GM19025 (cell line): Measurements from ENCODE around the gene ZNF771.

ENCODE experiments used
- ATAC-seq: cut with Tn5 transposase; IDR thresholded peaks from one replicate; pipeline ENCODE4 v1.9.1; 2021; ENCODE audit warnings: mild to moderate bottlenecking, low read depth, moderate library complexity; ENCODE audit not compliant: unreplicated experiment

ZNF771 gene

GRCh38 chr16:30407102-30407803 lies at the start of gene ZNF771:
ZNF771 (plus strand) TSS chr16:30407606; CDS start chr16:30408054, 448 bp downstream.
- ATAC-seq = peak; percentile 85

DNA sequence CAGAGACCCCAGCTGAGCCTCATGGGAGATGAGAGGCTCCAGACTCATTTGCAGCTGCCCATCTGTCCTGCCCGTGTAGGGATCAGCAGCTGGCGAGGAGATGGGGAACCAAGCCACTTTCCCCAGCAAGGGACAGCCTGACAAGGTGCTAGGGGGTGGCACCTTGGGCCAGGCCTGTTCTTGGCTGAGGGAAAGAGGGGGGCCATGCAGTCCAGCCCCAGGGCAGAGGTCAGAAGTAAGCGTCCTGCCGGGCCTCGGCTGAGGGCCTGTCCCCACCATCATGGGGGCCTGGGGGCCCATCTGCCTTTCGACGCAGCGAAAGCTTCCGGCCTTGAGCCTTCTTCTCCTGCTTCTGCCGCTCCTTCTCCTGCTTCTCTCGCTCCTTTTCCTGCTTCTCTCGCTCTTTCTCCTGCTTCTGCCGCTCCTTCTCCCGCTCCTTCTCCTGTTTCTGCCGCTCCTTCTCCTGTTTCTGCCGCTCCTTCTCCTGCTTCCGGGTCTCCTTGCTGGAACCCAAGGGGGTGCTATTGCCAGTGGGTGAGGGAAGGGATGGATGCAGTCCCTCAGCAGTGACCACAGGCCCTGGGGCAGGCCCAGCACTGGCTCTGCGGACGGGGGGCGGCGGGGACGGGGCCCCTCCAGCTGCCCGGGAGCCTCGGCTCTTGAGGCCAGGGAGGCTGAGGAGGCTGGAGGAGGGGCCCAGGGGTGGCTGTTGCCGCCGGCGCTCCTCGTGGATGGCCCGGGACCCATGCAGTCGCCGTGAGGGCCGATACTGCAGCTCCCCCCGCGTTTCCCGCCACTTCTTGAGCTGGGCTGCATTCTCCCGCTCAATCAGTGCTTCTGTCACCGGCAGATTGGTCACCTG lies 49.5 kb upstream of the ZNF771 start:
- ATAC-seq = no peak

DNA sequence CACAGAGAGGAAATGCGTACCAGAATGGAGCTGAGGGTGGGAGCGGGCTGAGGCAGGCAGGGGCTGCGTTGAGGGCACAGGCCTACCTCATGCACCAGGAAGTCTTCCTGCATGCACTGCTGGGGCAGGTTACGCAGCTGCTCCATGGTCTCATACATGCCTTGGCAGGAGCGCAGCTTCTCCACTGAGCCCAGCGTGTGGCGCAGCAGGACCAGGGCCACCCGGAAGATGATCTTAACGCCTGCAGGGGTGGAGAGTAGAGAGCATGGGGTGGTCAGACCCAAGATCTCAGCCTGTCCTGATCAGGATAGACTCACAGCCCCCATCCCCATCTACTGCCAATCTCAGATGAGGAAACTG lies 48.8 kb upstream of the ZNF771 start:
- no peak for ATAC-seq

DNA sequence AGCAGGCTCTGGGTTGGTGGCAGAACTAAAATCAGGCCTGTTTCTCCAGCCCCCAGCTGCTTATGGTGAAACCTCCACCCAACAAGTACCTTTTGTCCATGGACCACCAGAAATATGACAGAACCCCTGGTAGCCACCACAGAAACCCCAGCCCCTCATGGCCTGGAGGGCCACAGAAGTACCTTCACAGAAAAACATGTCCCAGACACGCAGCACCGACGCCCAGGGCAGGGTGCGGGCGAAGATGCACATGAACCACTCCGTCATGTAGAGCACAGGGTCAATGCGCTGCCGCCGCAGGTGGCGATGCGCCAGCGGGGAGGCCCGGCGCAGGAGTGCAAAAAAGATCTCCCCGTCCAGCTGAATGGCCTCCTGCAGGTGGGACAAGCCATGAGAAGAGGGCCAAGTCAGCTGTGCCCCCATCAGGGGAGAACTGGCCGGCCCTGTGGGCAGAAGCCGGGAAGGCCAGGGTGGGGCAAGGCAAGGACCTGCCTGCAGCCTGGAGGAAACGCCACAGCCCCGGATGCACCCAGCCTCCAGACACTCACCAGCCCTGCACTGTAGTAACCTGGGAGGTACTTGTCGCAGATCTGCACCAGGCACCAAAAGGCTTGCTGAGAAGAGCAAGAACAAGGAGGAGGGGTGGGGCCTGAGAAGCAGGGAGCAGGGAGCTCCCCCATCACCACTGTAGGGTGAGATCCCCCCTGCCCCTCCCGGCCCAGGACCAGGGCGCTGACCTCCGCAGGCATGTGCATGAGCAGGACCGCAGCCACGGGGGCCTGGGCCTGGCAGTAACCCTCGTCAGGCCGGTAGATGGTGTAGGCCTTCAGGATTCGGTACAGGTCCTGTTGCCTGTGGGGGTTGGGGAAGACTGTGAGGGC lies 48.2 kb upstream of the ZNF771 start:
- ATAC-seq = no peak

DNA sequence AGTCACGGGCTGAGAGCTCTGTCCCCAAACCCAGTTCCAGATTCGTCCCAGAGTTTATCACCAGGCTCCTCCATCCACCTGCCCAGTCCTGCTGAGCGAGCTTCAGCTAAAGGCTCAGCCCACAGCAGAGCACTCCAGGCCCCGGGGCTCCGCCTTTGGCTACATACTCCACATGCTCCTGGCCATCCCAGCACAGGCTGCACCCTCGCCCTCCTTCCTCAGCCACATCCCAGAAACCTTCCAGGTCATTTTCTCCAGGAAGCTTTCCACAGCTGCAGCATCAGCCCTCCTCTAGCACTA lies 47.6 kb upstream of the ZNF771 start:
- no peak for ATAC-seq

DNA sequence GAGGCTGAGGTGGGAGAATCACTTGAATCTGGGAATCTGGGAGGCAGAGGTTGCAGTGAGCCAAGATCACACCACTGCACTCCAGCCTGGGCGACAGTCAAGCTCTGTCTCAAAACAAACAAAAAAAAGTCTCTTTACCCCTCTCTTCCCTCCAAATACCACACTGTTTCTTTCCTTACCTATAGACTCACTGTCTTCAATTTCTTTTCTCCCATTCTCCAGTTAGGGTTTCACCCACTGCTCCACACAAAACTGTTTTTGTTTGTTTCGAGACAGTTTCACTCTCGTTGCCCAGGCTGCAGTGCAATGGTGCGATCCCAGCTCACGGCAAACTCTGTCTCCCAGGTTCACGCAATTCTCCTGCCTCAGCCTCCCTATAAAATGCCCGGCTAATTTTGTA lies 46.2 kb upstream of the ZNF771 start:
- ATAC-seq = no peak

DNA sequence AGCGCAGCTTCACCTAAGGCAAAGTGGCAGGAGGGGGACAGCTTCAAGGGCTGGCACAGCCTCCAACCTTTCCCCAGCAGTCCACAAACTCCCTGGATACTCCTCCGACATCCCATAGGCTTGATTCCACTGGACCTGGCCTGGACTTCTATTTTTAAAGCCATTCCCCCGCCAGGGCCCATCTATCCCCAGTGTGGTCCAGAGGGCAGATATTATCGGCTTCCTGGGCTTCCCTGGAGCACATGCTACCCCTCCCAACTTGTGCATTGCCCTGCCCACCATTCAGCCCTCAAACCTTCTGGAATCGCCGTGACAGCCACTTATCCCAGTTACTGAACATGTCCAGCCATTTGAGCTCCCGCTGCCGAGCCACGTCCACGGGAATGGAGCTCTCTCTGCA lies 42.2 kb upstream of the ZNF771 start:
- ATAC-seq = no peak

GRCh38 chr16:30366511-30366910 lies 40.9 kb upstream of the ZNF771 start:
- no peak for ATAC-seq

- ATAC-seq = no peak
Observed at GRCh38 chr16:30367349-30368009, 39.9 kb upstream of the ZNF771 start.

GRCh38 chr16:30368122-30368791 lies 39.1 kb upstream of the ZNF771 start:
- ATAC-seq = no peak

DNA sequence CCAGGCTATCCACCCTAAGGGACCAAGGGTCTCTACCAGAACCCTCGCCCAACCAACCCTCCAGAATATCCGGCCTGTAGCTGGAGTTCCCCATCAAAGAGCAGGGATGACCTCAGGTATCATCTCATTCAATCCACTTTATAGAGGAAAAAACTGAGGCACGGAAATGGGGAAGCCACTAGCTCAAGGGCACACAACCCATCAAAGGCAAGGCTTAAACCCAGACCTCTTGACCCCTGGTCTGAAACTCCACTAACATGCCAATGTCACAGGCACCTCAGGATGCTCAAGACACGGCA lies 38.7 kb upstream of the ZNF771 start:
- ATAC-seq = no peak

- ATAC-seq = no peak
Observed at GRCh38 chr16:30369091-30369937, 38.1 kb upstream of the ZNF771 start.

DNA sequence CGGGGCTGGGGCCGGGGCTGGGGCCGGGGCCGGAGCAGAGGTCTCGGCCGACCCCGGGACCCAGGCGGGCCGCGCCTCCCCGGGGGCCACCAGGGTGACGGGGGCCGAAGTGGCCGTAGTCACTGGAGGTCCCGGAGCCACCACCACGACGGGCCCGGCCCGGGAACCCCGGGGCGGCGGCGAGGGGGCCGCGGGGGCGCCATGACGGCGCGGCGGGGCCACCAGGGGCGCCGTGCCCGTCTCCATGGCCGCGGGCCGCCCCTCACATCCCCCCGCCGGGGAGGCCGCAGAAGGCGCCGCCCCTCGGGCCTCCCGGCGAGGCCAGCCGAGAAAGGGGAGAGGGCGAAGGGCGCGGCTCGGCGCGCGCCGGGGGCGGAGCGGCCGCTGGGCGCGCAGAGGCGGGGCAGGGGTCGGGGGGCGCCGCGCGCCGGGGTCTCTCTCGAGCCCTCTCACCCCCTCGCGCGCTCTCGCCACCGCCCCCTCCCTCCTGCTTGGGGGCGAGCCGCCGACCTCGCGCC lies 37.4 kb upstream of the ZNF771 start:
- peak; percentile 4 for ATAC-seq

DNA sequence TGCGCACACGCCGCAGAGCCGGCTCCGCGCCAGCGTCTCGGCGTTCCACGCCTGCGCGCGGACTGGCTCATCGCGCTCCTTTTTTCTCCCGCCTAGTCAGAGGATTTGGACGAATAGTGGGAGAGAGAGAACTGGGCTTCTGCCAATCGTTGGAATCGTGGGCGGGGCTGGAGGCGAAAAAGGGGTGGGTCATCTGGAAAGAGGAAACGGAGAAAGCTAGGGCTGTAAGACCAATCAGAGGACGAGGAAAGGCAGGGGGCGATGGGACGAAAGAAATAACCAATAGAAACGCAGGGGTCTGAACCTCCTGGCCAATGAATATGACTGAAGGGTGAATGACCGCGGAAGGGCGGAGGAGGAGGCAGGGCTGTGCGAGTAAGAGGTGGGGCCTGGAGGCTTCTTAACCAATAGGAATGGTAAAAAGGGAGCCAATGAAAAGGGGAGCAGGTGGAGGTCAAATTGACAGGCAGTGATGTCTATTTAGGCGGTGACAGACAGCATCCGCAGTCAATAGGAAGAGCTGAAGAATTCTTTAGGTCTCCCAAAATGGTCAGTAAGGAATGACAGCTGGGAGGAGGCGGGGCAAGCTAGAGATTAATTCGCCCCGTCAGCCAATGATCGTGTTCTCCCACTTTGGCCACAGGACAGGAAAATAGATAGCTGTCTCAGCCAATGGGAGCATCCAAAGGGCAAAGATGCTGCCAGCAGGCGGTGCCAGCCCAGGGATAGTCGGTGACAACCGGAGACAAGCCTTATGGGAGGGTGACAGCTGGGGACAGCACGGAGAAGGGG lies 36.8 kb upstream of the ZNF771 start, which contains the start of gene TBC1D10B:
Gene TBC1D10B, minus strand, starts transcription at position 39 of the 792 bp plus-strand sequence. CDS start 311 bp downstream, outside the sequence.
- ATAC-seq = peak; percentile 66

GRCh38 chr16:30371248-30371816 lies 36.1 kb upstream of the ZNF771 start:
- ATAC-seq = no peak

- no peak for ATAC-seq
Observed at GRCh38 chr16:30372038-30372712, 35.2 kb upstream of the ZNF771 start.

- ATAC-seq = no peak
Observed at GRCh38 chr16:30372725-30373124, 34.7 kb upstream of the ZNF771 start.
